Spleen (tissue), 11 donors: ENCODE measurements around the gene ERCC1. TPM values are rescaled to one million over a fixed set of nuclear protein-coding genes. Genes with fewer than 3 reads are reported as not detected.
A peak's percentile ranks its signal among the peaks of the same experiment; 100 is the strongest.

ENCODE experiments used
- DNase-seq: peaks from one replicate; pipeline ENCODE4 v3.0.0-alpha.2; 2020
- H3K27ac ChIP-seq, 8 donors: fragments of 200-600 bp; sonication (generic) in 7 of 8; 1 replicate in 4 of 8; 2 replicates in 4 of 8; pipeline versions ENCODE4 v1.5.0 to v1.8.0; 2016 to 2021; ENCODE audit warnings: inconsistent platforms in 4 of 8, mild to moderate bottlenecking in 4 of 8, moderate library complexity in 1 of 8
- H3K27me3 ChIP-seq, 7 donors: fragments of 200-600 bp; sonication (generic) in 6 of 7; replicated peaks in 1 of 7; 1 replicate in 4 of 7; 2 replicates in 3 of 7; pipeline versions ENCODE4 v1.5.0 to v1.8.0; 2016 to 2021; ENCODE audit warnings: inconsistent platforms in 3 of 7, mild to moderate bottlenecking in 1 of 7
- H3K36me3 ChIP-seq, 6 donors: fragments of 200-600 bp; sonication (generic) in 5 of 6; 1 replicate in 4 of 6; 2 replicates in 2 of 6; pipeline versions ENCODE4 v1.5.0 to v1.8.0; 2016 to 2021; ENCODE audit warnings: inconsistent platforms in 2 of 6
- H3K4me1 ChIP-seq, 6 donors: fragments of 200-600 bp; sonication (generic) in 5 of 6; 1 replicate in 3 of 6; 2 replicates in 3 of 6; pipeline versions ENCODE4 v1.5.0 to v1.8.0; 2016 to 2021; ENCODE audit warnings: inconsistent platforms in 3 of 6
- H3K4me3 ChIP-seq, 8 donors: fragments of 200-600 bp; sonication (generic) in 7 of 8; 1 replicate in 4 of 8; 2 replicates in 4 of 8; pipeline versions ENCODE4 v1.5.0 to v1.8.0; 2016 to 2021; ENCODE audit warnings: inconsistent platforms in 4 of 8, mild to moderate bottlenecking in 4 of 8, moderate library complexity in 2 of 8
- H3K9me3 ChIP-seq, 8 donors: fragments of 200-600 bp; sonication (generic) in 7 of 8; 1 replicate in 4 of 8; 2 replicates in 4 of 8; pipeline versions ENCODE4 v1.5.0 to v1.8.0; 2016 to 2021; ENCODE audit warnings: inconsistent platforms in 4 of 8
- POLR2A ChIP-seq, 3 donors: fragments of 450-650 bp; IDR thresholded peaks; one replicate each; pipeline ENCODE4 v1.5.1; 2017; ENCODE audit warnings: antibody characterized with exemption in 3 of 3, mild to moderate bottlenecking in 1 of 3
- POLR2AphosphoS5 ChIP-seq, 3 donors: sonication (generic); formaldehyde crosslinking; IDR thresholded peaks; one replicate each; pipeline ENCODE4 v1.5.1; 2017; ENCODE audit warnings: antibody characterized with exemption in 3 of 3
- WGBS, 5 donors: extraction: QIAGEN DNeasy Blood & Tissue Kit in 3 of 5; methylation state at CpG; one replicate each; pipeline versions ENCODE4 v1.1.5 to v1.1.7; 2013 to 2018; 5-methylcytosine and 5-hydroxymethylcytosine counted together
- intact Hi-C: fragments of 100-400 bp; cut with DNase I; formaldehyde crosslinking; loops from one replicate; pipeline ENCODE4 v1.15.0; 2023; ENCODE audit warnings: low total_unique reads
- polyA plus RNA-seq, 3 donors: library from polyadenylated mRNA; stranded (reverse); fragments of 200-250 nt; gene quantifications; one replicate each; pipeline ENCODE4 v1.2.1, GENCODE V29; 2013
- total RNA-seq, 7 donors: library from RNA; depleted of rRNA in 3 of 7; stranded (reverse); fragments of >200 nt in 3 of 7; fragmentation: NEBNext Ultra II Directional in 4 of 7; extraction: Animal tissue kit (Norgen Biotek cat#: 25700) in 4 of 7; gene quantifications; one replicate each; pipeline versions ENCODE4 v1.1.0 to v1.2.1, GENCODE V29; 2016 to 2021
- TF ChIP-seq, protein P1 (sequence below), 11 experiments: fragments of 200-600 bp in 7 of 11; fragments of 450-650 bp in 4 of 11; sonication (generic) in 4 of 11; IDR thresholded peaks in 8 of 11; conservative IDR thresholded peaks in 3 of 11; 1 replicate in 7 of 11; 2 replicates in 4 of 11; pipeline versions ENCODE4 v1.4.0 to v1.8.0; 2016 to 2021; ENCODE audit warnings: antibody characterized with exemption in 11 of 11, inconsistent platforms in 4 of 11, mild to moderate bottlenecking in 1 of 11
- donor health status: healthy with polysubstance abuse.
- donor health status: DM: no; HTN: no; CAD: no; lungs with moderate emphysema.
- donor health status: DM: no; HTN: no; CAD: no.
- donor health status: Bipolar disorder and iron deficiency.
- donor health status: healthy.
- donor health status: DM: no; HTN: no; CAD: no.
- donor health status: DM: yes; HTN: yes; CAD: no.

Gene ERCC1
- total and polyA plus RNA-seq, 10 donors, result 45.3 to 69.4 (median 54.1) TPM

DNA sequence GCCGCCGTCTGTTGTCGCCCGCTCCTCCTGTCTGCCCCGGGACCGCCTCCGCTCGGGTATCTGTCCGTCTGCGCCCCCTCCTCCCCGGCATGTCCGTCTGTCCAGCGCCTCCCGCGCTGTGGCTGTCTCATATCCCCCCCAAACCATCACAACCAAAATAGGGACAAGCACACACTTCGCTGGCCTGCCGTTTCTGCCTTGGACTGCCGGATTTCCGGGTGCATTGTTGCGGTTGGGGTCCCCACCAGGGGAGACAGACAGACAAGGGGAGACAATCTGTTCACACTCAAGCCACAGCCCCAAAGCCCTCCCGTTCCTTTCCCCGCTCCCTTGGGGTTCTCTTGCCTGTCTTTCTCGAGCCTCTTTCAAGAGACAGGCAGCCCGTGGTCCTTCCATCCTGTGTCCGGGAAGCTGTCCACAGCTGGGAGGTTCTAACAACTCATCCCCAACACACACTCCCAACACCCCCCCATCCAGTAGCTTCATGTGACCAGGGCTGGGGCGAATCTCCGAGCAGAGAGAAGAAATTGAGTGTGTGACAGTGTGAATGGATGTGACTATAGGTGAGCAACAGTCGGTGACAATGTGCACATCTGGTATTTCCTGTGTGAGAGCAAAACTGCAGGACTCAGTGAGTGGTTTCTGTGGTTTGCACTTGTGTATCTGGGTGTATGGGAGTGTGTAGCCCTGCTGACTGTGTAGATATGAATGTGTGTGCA lies 27.6 kb upstream of the ERCC1 start:
- DNase-seq, result no peak
- Histone ChIP-seq H3K9me3 (no peaks in the 10 kb centered on the region), H3K27ac (peak overlapping the region; percentile 35 to 88 (median 76)), H3K27me3 (peaks cover 0 to 5% (median 0%) of the 10 kb centered on the region in 7 donors), H3K36me3 (no peaks in the 10 kb centered on the region), H3K4me3 (peak overlapping the region; percentile 49 to 84 (median 62)), H3K4me1 (peaks cover 26 to 66% (median 46%) of the 10 kb centered on the region in 6 donors)
- WGBS, 5 donors, result 1 to 2% (median 2%) methylated on average over 18 to 28 of the region's 28 CpGs
- peak in 1 of 3 donors; percentile 31 for TF ChIP-seq POLR2AphosphoS5 (IDR thresholded peaks at IDR 0.05)
- no peak for TF ChIP-seq POLR2A (IDR thresholded peaks at IDR 0.05)
- intact Hi-C loops, result no loop called here

DNA sequence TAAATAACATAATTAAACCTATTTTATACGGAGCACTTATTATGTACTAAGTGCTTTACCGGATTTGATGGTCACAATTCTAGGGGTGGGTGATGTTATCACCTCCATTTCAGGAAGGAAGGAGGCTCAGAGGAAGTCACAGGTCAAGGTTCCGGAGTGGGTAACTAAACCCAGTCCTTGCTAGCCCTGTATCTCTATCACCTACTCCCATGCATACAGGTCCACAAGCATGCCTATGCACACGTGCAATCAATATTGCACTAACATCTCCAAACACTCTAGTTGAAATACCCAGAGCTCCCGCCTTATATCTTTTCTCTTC lies 26.3 kb upstream of the ERCC1 start:
- Histone ChIP-seq H3K27ac (peak overlapping the region; percentile 51 to 88 (median 75)), H3K9me3 (no peaks in the 10 kb centered on the region), H3K4me3 (peak overlapping the region; percentile 49 to 84 (median 62)), H3K27me3 (no peaks in the 10 kb centered on the region), H3K36me3 (no peaks in the 10 kb centered on the region), H3K4me1 (peaks cover 19 to 66% (median 42%) of the 10 kb centered on the region in 6 donors)
- intact Hi-C loops, result no loop called here
- WGBS, 5 donors, result 6 to 16% (median 10%) methylated on average over 5 of the region's 5 CpGs
- TF ChIP-seq POLR2A (IDR thresholded peaks at IDR 0.05) (no peak), POLR2AphosphoS5 (IDR thresholded peaks at IDR 0.05) (peak in 1 of 3 donors; percentile 44)
- no peak for DNase-seq

DNA sequence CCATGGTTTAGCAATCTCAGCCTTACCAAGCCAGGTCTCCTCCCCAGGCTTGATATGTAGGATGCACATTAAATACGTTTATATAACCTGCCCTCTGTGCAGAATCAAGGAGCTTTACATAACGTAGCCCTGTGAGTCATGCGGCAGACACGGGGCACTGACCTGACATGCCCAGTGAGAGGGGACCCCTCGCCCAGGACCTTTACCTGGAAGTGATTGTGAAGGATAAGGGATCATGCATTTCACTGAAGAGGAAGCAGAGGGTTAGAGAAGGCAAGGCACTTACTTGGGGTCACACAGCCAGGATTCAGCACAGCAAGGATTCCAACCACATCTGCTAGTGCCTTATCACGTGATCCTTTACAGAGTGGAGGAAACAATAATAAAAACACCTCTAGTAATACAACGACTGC lies 25.2 kb upstream of the ERCC1 start:
- H3K27me3 ChIP-seq, result no peaks in the 10 kb centered on the region
- peak overlapping the region in 1 of 8 donors; percentile 63 for H3K4me3 ChIP-seq
- TF ChIP-seq, protein P1, sequence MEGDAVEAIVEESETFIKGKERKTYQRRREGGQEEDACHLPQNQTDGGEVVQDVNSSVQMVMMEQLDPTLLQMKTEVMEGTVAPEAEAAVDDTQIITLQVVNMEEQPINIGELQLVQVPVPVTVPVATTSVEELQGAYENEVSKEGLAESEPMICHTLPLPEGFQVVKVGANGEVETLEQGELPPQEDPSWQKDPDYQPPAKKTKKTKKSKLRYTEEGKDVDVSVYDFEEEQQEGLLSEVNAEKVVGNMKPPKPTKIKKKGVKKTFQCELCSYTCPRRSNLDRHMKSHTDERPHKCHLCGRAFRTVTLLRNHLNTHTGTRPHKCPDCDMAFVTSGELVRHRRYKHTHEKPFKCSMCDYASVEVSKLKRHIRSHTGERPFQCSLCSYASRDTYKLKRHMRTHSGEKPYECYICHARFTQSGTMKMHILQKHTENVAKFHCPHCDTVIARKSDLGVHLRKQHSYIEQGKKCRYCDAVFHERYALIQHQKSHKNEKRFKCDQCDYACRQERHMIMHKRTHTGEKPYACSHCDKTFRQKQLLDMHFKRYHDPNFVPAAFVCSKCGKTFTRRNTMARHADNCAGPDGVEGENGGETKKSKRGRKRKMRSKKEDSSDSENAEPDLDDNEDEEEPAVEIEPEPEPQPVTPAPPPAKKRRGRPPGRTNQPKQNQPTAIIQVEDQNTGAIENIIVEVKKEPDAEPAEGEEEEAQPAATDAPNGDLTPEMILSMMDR (IDR thresholded peaks at IDR 0.05 in 8 of 11, conservative IDR thresholded peaks at IDR 0.05 in 3 of 11), result no peak
- TF ChIP-seq POLR2AphosphoS5 (IDR thresholded peaks at IDR 0.05), result no peak
- TF ChIP-seq POLR2A (IDR thresholded peaks at IDR 0.05), result no peak
- peak overlapping the region in 5 of 8 donors; percentile 66 to 88 (median 87) for H3K27ac ChIP-seq
- intact Hi-C loops, result no loop called here
- no peak for DNase-seq
- no peaks in the 10 kb centered on the region for H3K9me3 ChIP-seq
- WGBS, 5 donors, result 63 to 78% (median 72%) methylated on average over 7 of the region's 7 CpGs
- H3K4me1 ChIP-seq, result peaks cover 25 to 66% (median 47%) of the 10 kb centered on the region in 6 donors
- no peaks in the 10 kb centered on the region for H3K36me3 ChIP-seq

DNA sequence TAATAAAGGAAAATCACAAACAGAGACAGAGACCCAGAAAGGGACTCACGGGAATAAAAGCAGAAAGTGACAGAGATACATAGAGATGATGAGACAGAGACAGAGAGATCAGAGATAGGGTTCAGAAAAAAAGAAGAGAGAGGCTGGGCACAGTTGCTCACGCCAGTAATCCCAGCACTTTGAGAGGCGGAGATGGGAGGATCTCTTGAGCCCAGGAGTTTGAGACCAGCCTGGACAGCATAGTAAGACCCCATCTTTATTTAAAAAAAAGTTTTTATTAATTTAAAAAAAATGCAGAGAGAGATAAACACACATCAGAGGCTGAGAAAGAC lies 24.7 kb upstream of the ERCC1 start:
- no peak overlapping the region for H3K4me3 ChIP-seq
- H3K9me3 ChIP-seq, result no peaks in the 10 kb centered on the region
- WGBS, 5 donors, result 91 to 98% (median 94%) methylated on average over 3 of the region's 3 CpGs
- no peaks in the 10 kb centered on the region for H3K27me3 ChIP-seq
- intact Hi-C loops, result no loop called here
- no peaks in the 10 kb centered on the region for H3K36me3 ChIP-seq
- H3K4me1 ChIP-seq, result peaks cover 25 to 71% (median 52%) of the 10 kb centered on the region in 6 donors
- DNase-seq, result no peak
- TF ChIP-seq, protein P1 (IDR thresholded peaks at IDR 0.05 in 8 of 11, conservative IDR thresholded peaks at IDR 0.05 in 3 of 11), result no peak
- TF ChIP-seq POLR2A (IDR thresholded peaks at IDR 0.05) (no peak), POLR2AphosphoS5 (IDR thresholded peaks at IDR 0.05) (no peak)
- H3K27ac ChIP-seq, result peak overlapping the region in 2 of 8 donors; percentile 80 to 87

DNA sequence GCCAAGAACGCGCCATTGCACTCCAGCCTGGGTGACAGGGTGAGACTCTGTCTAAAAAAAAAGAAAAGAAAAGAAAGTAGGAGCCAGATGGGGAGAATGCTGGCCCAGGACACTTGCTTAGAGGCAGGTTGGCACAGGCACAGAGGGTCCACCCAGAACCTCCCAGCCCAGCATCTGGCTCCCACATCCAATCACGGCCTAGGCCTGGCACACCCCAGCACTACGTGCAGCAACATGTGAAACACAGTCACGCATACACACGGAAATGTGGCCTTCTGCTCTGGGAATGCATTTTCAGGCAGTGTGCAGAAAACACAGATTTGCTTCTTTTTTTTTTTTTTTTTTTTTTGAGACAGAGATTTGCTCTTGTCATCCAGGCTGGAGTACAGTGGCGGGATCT lies 23.2 kb upstream of the ERCC1 start:
- TF ChIP-seq, protein P1 (IDR thresholded peaks at IDR 0.05 in 8 of 11, conservative IDR thresholded peaks at IDR 0.05 in 3 of 11), result no peak
- no peak for TF ChIP-seq POLR2A (IDR thresholded peaks at IDR 0.05)
- no peak for TF ChIP-seq POLR2AphosphoS5 (IDR thresholded peaks at IDR 0.05)
- Histone ChIP-seq H3K4me3 (no peak overlapping the region), H3K4me1 (peaks cover 33 to 84% (median 60%) of the 10 kb centered on the region in 6 donors), H3K27me3 (no peaks in the 10 kb centered on the region), H3K27ac (no peak overlapping the region), H3K36me3 (no peaks in the 10 kb centered on the region), H3K9me3 (no peaks in the 10 kb centered on the region)
- intact Hi-C loops, result no loop called here
- WGBS, 5 donors, result 90 to 98% (median 91%) methylated on average over 7 of the region's 7 CpGs
- no peak for DNase-seq
